ENCODE results near the gene S1PR5.

The S1PR5 gene

GRCh38 chr19:10520652-10521318 lies 3.5 kb upstream of the S1PR5 start:
- TF ChIP-seq CTCF (IDR thresholded peaks at IDR 0.05; ENCODE audit: low read depth, low read length, missing control alignments): no peak
- Histone ChIP-seq H3K27me3 (replicated peaks) (peaks cover 4% of the 10 kb centered on the region), H3K27ac (no peak overlapping the region), H3K36me3 (replicated peaks) (no peaks in the 10 kb centered on the region), H3K4me3 (ENCODE audit: low read depth, low read length) (no peak overlapping the region)
- in situ Hi-C loops (cut with HindIII; ENCODE audit: low pct_ligation_motif_present, low sequenced_read_pairs): no loop called here
- DNase-seq: no peak

- in situ Hi-C loops (cut with HindIII; ENCODE audit: low pct_ligation_motif_present, low sequenced_read_pairs): no loop called here
- DNase-seq: no peak
- Histone ChIP-seq H3K36me3 (replicated peaks) (no peaks in the 10 kb centered on the region), H3K27me3 (replicated peaks) (peaks cover 4% of the 10 kb centered on the region), H3K27ac (no peak overlapping the region), H3K4me3 (ENCODE audit: low read depth, low read length) (no peak overlapping the region)
- no peak for TF ChIP-seq CTCF (IDR thresholded peaks at IDR 0.05; ENCODE audit: low read depth, low read length, missing control alignments)
These were observed 2.2 kb upstream of the S1PR5 start for GRCh38 chr19:10519421-10519820.

- TF ChIP-seq CTCF (IDR thresholded peaks at IDR 0.05; ENCODE audit: low read depth, low read length, missing control alignments): no peak
- no peak for DNase-seq
- in situ Hi-C loops (cut with HindIII; ENCODE audit: low pct_ligation_motif_present, low sequenced_read_pairs): no loop called here
- Histone ChIP-seq H3K4me3 (ENCODE audit: low read depth, low read length) (peak overlapping the region; percentile 49), H3K36me3 (replicated peaks) (no peaks in the 10 kb centered on the region), H3K27ac (no peak overlapping the region), H3K27me3 (replicated peaks) (peaks cover 4% of the 10 kb centered on the region)
These were observed 1.5 kb upstream of the S1PR5 start for GRCh38 chr19:10518444-10519361.

- peak; percentile 16 for DNase-seq
These were observed 655 bp upstream of the S1PR5 start for GRCh38 chr19:10517760-10518443.

More at GRCh38 chr19:10517760-10518443, 655 bp upstream of the S1PR5 start:
- H3K36me3 ChIP-seq (replicated peaks): no peaks in the 10 kb centered on the region
- peak overlapping the region; percentile 49 for H3K4me3 ChIP-seq (ENCODE audit: low read depth, low read length)
- no peak for TF ChIP-seq CTCF (IDR thresholded peaks at IDR 0.05; ENCODE audit: low read depth, low read length, missing control alignments)
- H3K27me3 ChIP-seq (replicated peaks): peaks cover 4% of the 10 kb centered on the region
- no peak overlapping the region for H3K27ac ChIP-seq
- in situ Hi-C loops (cut with HindIII; ENCODE audit: low pct_ligation_motif_present, low sequenced_read_pairs): no loop called here

Data from brain microvascular endothelial cell (primary cell).